Caco-2 (cell line): ENCODE results near the gene CD46. TPM values are rescaled to one million over a fixed set of nuclear protein-coding genes. Genes with fewer than 3 reads are reported as not detected.
A peak's percentile ranks its signal among the peaks of the same experiment; 100 is the strongest.

ENCODE experiments used
- BruUV-seq: library from RNA; stranded (reverse); fragments of 400-500 nt; replicated peaks from 2 replicates; lab custom pipeline; 2021; lab: Mats Ljungman, UMichigan
- CTCF ChIA-PET: fragments of 300-600 bp; sonication (Branson Sonifier 250); formaldehyde crosslinking; loops from one replicate; lab custom pipeline; 2022; ENCODE audit warnings: antibody characterized with exemption; lab: Charles Lee
- POLR2A ChIA-PET: fragments of 300-600 bp; sonication (Branson Sonifier 250); formaldehyde crosslinking; loops from one replicate; lab custom pipeline; 2022; ENCODE audit warnings: antibody characterized with exemption; lab: Charles Lee
- DNase-seq, 2 experiments: peaks; one replicate each; pipeline versions ENCODE4 v3.0.0 to v3.0.0-alpha.2; 2020 to 2022
- H3K27me3 ChIP-seq: replicated peaks from 2 replicates; pipeline ENCODE4 v1.6.0; 2011; ENCODE audit warnings: low read length; ENCODE audit not compliant: control insufficient read depth, insufficient read depth
- H3K36me3 ChIP-seq: 2 replicates; pipeline ENCODE4 v1.5.1; 2011; ENCODE audit warnings: low read length; ENCODE audit not compliant: control insufficient read depth, insufficient read depth
- H3K4me1 ChIP-seq: fragments of 250-450 bp; sonication (Bioruptor Pico); 2 replicates; pipeline ENCODE4 v1.5.1; 2020; ENCODE audit warnings: mild to moderate bottlenecking
- H3K4me3 ChIP-seq: 2 replicates; pipeline ENCODE4 v1.5.1; 2011; ENCODE audit warnings: low read depth, mild to moderate bottlenecking, control low read depth, low read length
- H3K9me3 ChIP-seq: fragments of 250-450 bp; sonication (Bioruptor Pico); 2 replicates; pipeline ENCODE4 v1.5.1; 2020; ENCODE audit warnings: mild to moderate bottlenecking, moderate library complexity
- H3K27ac Mint-ChIP-seq: one replicate; pipeline ENCODE4 v1.8.0; 2022; ENCODE audit warnings: mixed read lengths; ENCODE audit not compliant: unreplicated experiment
- H3K27me3 Mint-ChIP-seq: one replicate; pipeline ENCODE4 v1.8.0; 2022; ENCODE audit warnings: mixed read lengths; ENCODE audit not compliant: insufficient read depth, unreplicated experiment
- H3K36me3 Mint-ChIP-seq: one replicate; pipeline ENCODE4 v1.8.0; 2022; ENCODE audit warnings: mild to moderate bottlenecking, mixed read lengths; ENCODE audit not compliant: insufficient read depth, unreplicated experiment
- H3K4me1 Mint-ChIP-seq: one replicate; pipeline ENCODE4 v1.8.0; 2022; ENCODE audit warnings: low read depth, mixed read lengths; ENCODE audit not compliant: unreplicated experiment
- H3K4me3 Mint-ChIP-seq: one replicate; pipeline ENCODE4 v1.8.0; 2022; ENCODE audit warnings: mild to moderate bottlenecking, moderate library complexity, mixed read lengths; ENCODE audit not compliant: unreplicated experiment
- H3K9me3 Mint-ChIP-seq: one replicate; pipeline ENCODE4 v1.8.0; 2022; ENCODE audit warnings: mixed read lengths; ENCODE audit not compliant: unreplicated experiment
- CTCF ChIP-seq, 2 experiments: fragments of 200-600 bp in 1 of 2; IDR thresholded peaks; 1 replicate in 1 of 2; 2 replicates in 1 of 2; pipeline versions ENCODE4 v1.5.1 to v1.8.0; 2011 to 2022; ENCODE audit warnings: antibody characterized with exemption in 1 of 2, control low read depth in 1 of 2, inconsistent platforms in 1 of 2, low read depth in 1 of 2, low read length in 1 of 2, mild to moderate bottlenecking in 1 of 2, moderate library complexity in 1 of 2; ENCODE audit not compliant: insufficient read depth in 1 of 2, severe bottlenecking in 1 of 2, unreplicated experiment in 1 of 2
- intact Hi-C: fragments of 100-400 bp; cut with micrococcal nuclease; formaldehyde crosslinking; loops from one replicate; pipeline ENCODE4 v1.10.0; 2022; ENCODE audit not compliant: unreplicated experiment
- total RNA-seq: library from RNA; stranded (reverse); gene quantifications from 2 replicates; pipeline ENCODE4 v1.2.3, GENCODE V29; 2022

The CD46 gene
- total RNA-seq, 1 experiment from 2014 or later: 166 TPM

- Mint-ChIP-seq H3K36me3 (peaks cover 44% of the 10 kb centered on the region), H3K9me3 (no peaks in the 10 kb centered on the region), H3K4me1 (peaks cover 18% of the 10 kb centered on the region), H3K27me3 (no peaks in the 10 kb centered on the region), H3K27ac (no peak overlapping the region), H3K4me3 (no peak overlapping the region)
- CTCF ChIA-PET: interaction anchor here (0.6 to 0.7 kb wide), 2 partner anchors 50 kb away, joined by 3 read pairs; no protein-coding TSS in a partner anchor
- POLR2A ChIA-PET: interaction anchor here (0.6 kb wide), 1 partner anchor 138 kb away, joined by 6 read pairs; no protein-coding TSS in a partner anchor
- TF ChIP-seq CTCF (IDR thresholded peaks at IDR 0.05; ENCODE audit: insufficient read depth in 1 of 2, low read depth in 1 of 2, low read length in 1 of 2, severe bottlenecking in 1 of 2, unreplicated experiment in 1 of 2): no peak
- peaks cover 1% of the 10 kb centered on the region for H3K36me3 ChIP-seq
- intact Hi-C loops: no loop called here
- no peak for DNase-seq
- no peaks in the 10 kb centered on the region for H3K9me3 ChIP-seq
- H3K4me1 ChIP-seq: peaks cover 2% of the 10 kb centered on the region
- no peak overlapping the region for H3K4me3 ChIP-seq
- BruUV-seq: no TSS peak
- H3K27me3 ChIP-seq: no peaks in the 10 kb centered on the region
Observed at GRCh38 chr1:207818971-207819451, 67.2 kb downstream of the CD46 start.

GRCh38 chr1:207820568-207821463 is 69.0 kb downstream of the CD46 start:
- Histone ChIP-seq H3K27me3 (no peaks in the 10 kb centered on the region), H3K4me1 (peaks cover 20% of the 10 kb centered on the region), H3K9me3 (no peaks in the 10 kb centered on the region), H3K4me3 (no peak overlapping the region), H3K36me3 (peaks cover 1% of the 10 kb centered on the region)
- POLR2A ChIA-PET: no interaction called here
- Mint-ChIP-seq H3K36me3 (peaks cover 32% of the 10 kb centered on the region), H3K27me3 (no peaks in the 10 kb centered on the region), H3K9me3 (no peaks in the 10 kb centered on the region), H3K4me3 (no peak overlapping the region), H3K4me1 (peaks cover 25% of the 10 kb centered on the region), H3K27ac (no peak overlapping the region)
- intact Hi-C loops: no loop called here
- CTCF ChIA-PET: no interaction called here
- no peak for TF ChIP-seq CTCF (IDR thresholded peaks at IDR 0.05; ENCODE audit: insufficient read depth in 1 of 2, low read depth in 1 of 2, low read length in 1 of 2, severe bottlenecking in 1 of 2, unreplicated experiment in 1 of 2)
- BruUV-seq: no TSS peak
- peak in 1 of 2 experiments; percentile 1 for DNase-seq

- ChIA-PET CTCF (no interaction called here), POLR2A (interaction anchor here (0.8 kb wide), 1 partner anchor 53 kb away, joined by 3 read pairs; no protein-coding TSS in a partner anchor)
- no peak overlapping the region for H3K4me3 Mint-ChIP-seq
- Histone ChIP-seq H3K27me3 (no peaks in the 10 kb centered on the region), H3K4me1 (peaks cover 24% of the 10 kb centered on the region), H3K9me3 (no peaks in the 10 kb centered on the region), H3K4me3 (no peak overlapping the region), H3K36me3 (peaks cover 1% of the 10 kb centered on the region)
- peaks cover 32% of the 10 kb centered on the region for H3K4me1 Mint-ChIP-seq
- DNase-seq: no peak
- intact Hi-C loops: no loop called here
- peak overlapping the region; percentile 80 for H3K27ac Mint-ChIP-seq
- no peaks in the 10 kb centered on the region for H3K9me3 Mint-ChIP-seq
- no peak for TF ChIP-seq CTCF (IDR thresholded peaks at IDR 0.05; ENCODE audit: insufficient read depth in 1 of 2, low read depth in 1 of 2, low read length in 1 of 2, severe bottlenecking in 1 of 2, unreplicated experiment in 1 of 2)
- H3K36me3 Mint-ChIP-seq: peaks cover 32% of the 10 kb centered on the region
- no peaks in the 10 kb centered on the region for H3K27me3 Mint-ChIP-seq
- BruUV-seq: no TSS peak
Observed at GRCh38 chr1:207821464-207822045, 69.7 kb downstream of the CD46 start.
